NB4 (cell line): ENCODE data around the gene SVIL.

Experiments used
- CTCF ChIP-seq: IDR thresholded peaks from one replicate; pipeline ENCODE4 v1.5.1; 2012; ENCODE audit warnings: low read depth, low read length
- POLR2A ChIP-seq: IDR thresholded peaks from 2 replicates; pipeline ENCODE4 v1.6.1; 2011; ENCODE audit warnings: mild to moderate bottlenecking; ENCODE audit not compliant: insufficient read length; ENCODE audit errors: extremely low read depth

- no peak for TF ChIP-seq CTCF
- no peak for TF ChIP-seq POLR2A
Observed at GRCh38 chr10:29595146-29595545, 39.6 kb downstream of the SVIL start.
